HCT116 (cell line): Measurements from ENCODE around the gene SIGMAR1. TPM values are rescaled to one million over a fixed set of nuclear protein-coding genes. Genes with fewer than 3 reads are reported as not detected.

Experiments used
- ATAC-seq: fragments of 200-7000 bp; cut with Tn5 transposase; 2 replicates; pipeline ENCODE4 v1.9.1; 2020; ENCODE audit warnings: mild to moderate bottlenecking, moderate library complexity
- BruUV-seq: library from RNA; stranded (reverse); fragments of 400-500 nt; replicated peaks from 2 replicates; lab custom pipeline; 2021; lab: Mats Ljungman, UMichigan
- CTCF ChIA-PET: fragments of 300-600 bp; sonication (Branson Sonifier 250); formaldehyde crosslinking; loops from one replicate; lab custom pipeline; 2021; ENCODE audit warnings: antibody characterized with exemption; lab: Charles Lee
- POLR2A ChIA-PET: fragments of 300-600, 350-600 bp; sonication (Branson Sonifier 250); formaldehyde crosslinking; loops from one replicate; lab custom pipeline; 2021; ENCODE audit warnings: antibody characterized with exemption; lab: Charles Lee
- RAD21 ChIA-PET, 2 experiments: fragments of 300-600 bp; sonication (Branson Sonifier 250); formaldehyde crosslinking; loops; one replicate each; lab custom pipeline; 2023; ENCODE audit warnings: low total read pairs in 2 of 2; ENCODE audit not compliant: uncharacterized antibody in 2 of 2, unreplicated experiment in 2 of 2, low non-redundant PET in 1 of 2; lab: Charles Lee
- DNase-seq: peaks from one replicate; pipeline ENCODE4 v3.0.0-alpha.2; 2010; ENCODE audit warnings: low read depth, low spot score
- H2AFZ ChIP-seq: fragments of 200-600 bp; shearing (Covaris generic), sonication (generic); 2 replicates; pipeline ENCODE4 v1.6.1; 2017; ENCODE audit warnings: low read depth, mixed run types, mixed read lengths, antibody characterized with exemption, low read length; ENCODE audit not compliant: poor library complexity, severe bottlenecking
- H3K27ac ChIP-seq: 2 replicates; pipeline ENCODE4 v1.5.1; 2012; ENCODE audit warnings: low read depth, low read length
- H3K27me3 ChIP-seq: fragments of 200-600 bp; sonication (generic); 2 replicates; pipeline ENCODE4 v1.6.1; 2016; ENCODE audit warnings: mixed run types, low read length, mixed read lengths; ENCODE audit not compliant: insufficient read depth
- H3K36me3 ChIP-seq, 2 experiments: fragments of 200-500 bp in 1 of 2; fragments of 200-600 bp in 1 of 2; sonication (Bioruptor generic) in 1 of 2; sonication (generic) in 1 of 2; 2 replicates each; pipeline versions ENCODE4 v1.5.1 to v1.6.1; 2014 to 2016; ENCODE audit warnings: low read length in 2 of 2, inconsistent platforms in 1 of 2, mixed read lengths in 1 of 2, mixed run types in 1 of 2; ENCODE audit not compliant: insufficient read depth in 2 of 2, control insufficient read depth in 1 of 2
- H3K4me1 ChIP-seq, 2 experiments: fragments of 200-600 bp in 1 of 2; sonication (generic) in 1 of 2; 2 replicates each; pipeline versions ENCODE4 v1.5.1 to v1.6.1; 2012 to 2017; ENCODE audit warnings: low read length in 2 of 2, inconsistent platforms in 1 of 2, mild to moderate bottlenecking in 1 of 2, mixed read lengths in 1 of 2, mixed run types in 1 of 2, moderate library complexity in 1 of 2; ENCODE audit not compliant: insufficient read depth in 2 of 2, control insufficient read depth in 1 of 2
- H3K4me2 ChIP-seq: fragments of 200-600 bp; sonication (generic); 2 replicates; pipeline ENCODE4 v1.6.1; 2017; ENCODE audit warnings: mixed run types, low read length, mixed read lengths
- H3K4me3 ChIP-seq, 2 experiments: fragments of 200-600 bp in 1 of 2; sonication (generic) in 1 of 2; replicated peaks in 1 of 2; 2 replicates each; pipeline ENCODE4 v1.5.1; 2011 to 2016; ENCODE audit warnings: low read length in 2 of 2, control low read depth in 1 of 2, low read depth in 1 of 2, mild to moderate bottlenecking in 1 of 2, mixed read lengths in 1 of 2, mixed run types in 1 of 2
- H3K79me2 ChIP-seq: fragments of 200-600 bp; sonication (generic); 2 replicates; pipeline ENCODE4 v1.6.1; 2017; ENCODE audit warnings: mild to moderate bottlenecking, mixed run types, low read length, moderate library complexity, mixed read lengths; ENCODE audit not compliant: insufficient read depth
- H3K9ac ChIP-seq: fragments of 200-600 bp; sonication (generic); 2 replicates; pipeline ENCODE4 v1.6.1; 2016; ENCODE audit warnings: low read length, mixed read lengths
- H3K9me2 ChIP-seq: fragments of 200-600 bp; sonication (generic), shearing (Covaris generic); 2 replicates; pipeline ENCODE4 v1.6.1; 2017; ENCODE audit warnings: mixed run types, mild to moderate bottlenecking, moderate library complexity; ENCODE audit not compliant: insufficient read depth
- H3K9me3 ChIP-seq, 2 experiments: fragments of 200-500 bp in 1 of 2; fragments of 200-600 bp in 1 of 2; sonication (Bioruptor generic) in 1 of 2; sonication (generic) in 1 of 2; 2 replicates each; pipeline ENCODE4 v1.6.1; 2014 to 2017; ENCODE audit warnings: low read length in 2 of 2, mixed read lengths in 2 of 2, inconsistent platforms in 1 of 2, low read depth in 1 of 2, mild to moderate bottlenecking in 1 of 2, mixed run types in 1 of 2, moderate library complexity in 1 of 2; ENCODE audit not compliant: control insufficient read depth in 1 of 2, insufficient read depth in 1 of 2
- H4K20me1 ChIP-seq: fragments of 200-600 bp; sonication (generic), shearing (Covaris generic); 2 replicates; pipeline ENCODE4 v1.6.1; 2017; ENCODE audit warnings: mixed run types, mild to moderate bottlenecking, moderate library complexity; ENCODE audit not compliant: insufficient read depth
- CEBPB ChIP-seq: IDR thresholded peaks from 2 replicates; pipeline ENCODE4 v1.6.1; 2012; ENCODE audit warnings: low read depth
- CTCF ChIP-seq, 3 experiments: fragments of 200-600 bp in 1 of 3; sonication (generic) in 1 of 3; IDR thresholded peaks in 2 of 3; conservative IDR thresholded peaks in 1 of 3; 2 replicates each; pipeline ENCODE4 v1.5.1; 2012 to 2017; ENCODE audit warnings: low read depth in 2 of 3, low read length in 2 of 3, antibody characterized with exemption in 1 of 3, borderline replicate concordance in 1 of 3, control low read depth in 1 of 3, mild to moderate bottlenecking in 1 of 3, mixed read lengths in 1 of 3, mixed run types in 1 of 3, moderate library complexity in 1 of 3; ENCODE audit not compliant: insufficient read depth in 1 of 3
- EGR1 ChIP-seq: IDR thresholded peaks from 2 replicates; pipeline ENCODE4 v1.6.1; 2012; ENCODE audit warnings: low read depth
- ELF1 ChIP-seq: IDR thresholded peaks from 2 replicates; pipeline ENCODE4 v1.6.1; 2012; ENCODE audit warnings: low read depth, borderline replicate concordance
- EZH2 ChIP-seq: fragments of 200-600 bp; sonication (generic); IDR thresholded peaks from 2 replicates; pipeline ENCODE4 v1.6.1; 2017; ENCODE audit warnings: antibody characterized with exemption, mixed run types
- EZH2phosphoT487 ChIP-seq: fragments of 200-600 bp; IDR thresholded peaks from 2 replicates; pipeline ENCODE4 v1.6.1; 2018; ENCODE audit warnings: antibody characterized with exemption, borderline replicate concordance
- JUND ChIP-seq: IDR thresholded peaks from 2 replicates; pipeline ENCODE4 v1.6.1; 2012
- POLR2AphosphoS5 ChIP-seq: IDR thresholded peaks from 2 replicates; pipeline ENCODE4 v1.6.1; 2011; ENCODE audit warnings: mild to moderate bottlenecking, low read depth, low read length, moderate library complexity
- REST ChIP-seq: IDR thresholded peaks from 2 replicates; pipeline ENCODE4 v1.6.1; 2012; ENCODE audit warnings: low read depth
- SIN3A ChIP-seq: IDR thresholded peaks from 2 replicates; pipeline ENCODE4 v1.6.1; 2012; ENCODE audit warnings: low read depth
- TCF7L2 ChIP-seq: IDR thresholded peaks from 2 replicates; pipeline ENCODE4 v1.7.0; 2011; ENCODE audit warnings: borderline replicate concordance, inconsistent platforms; ENCODE audit not compliant: insufficient read depth, insufficient read length; ENCODE audit errors: extremely low read depth
- YY1 ChIP-seq: IDR thresholded peaks from 2 replicates; pipeline ENCODE4 v1.6.1; 2011; ENCODE audit warnings: low read length, low read depth, moderate library complexity, mild to moderate bottlenecking; ENCODE audit not compliant: insufficient replicate concordance; ENCODE audit errors: extremely low read depth
- ZFX ChIP-seq: fragments of 450-650 bp; IDR thresholded peaks from 2 replicates; pipeline ENCODE4 v1.6.1; 2017
- intact Hi-C: fragments of 100-400 bp; cut with micrococcal nuclease; formaldehyde crosslinking; loops from 2 replicates; pipeline ENCODE4 v1.10.0; 2022
- total RNA-seq: library from RNA; stranded (reverse); gene quantifications from one replicate; pipeline ENCODE4 v1.2.1, GENCODE V29; 2021; ENCODE audit not compliant: unreplicated experiment

The SIGMAR1 gene
- total RNA-seq, 1 experiment from 2014 or later = 109 TPM

- RAD21 ChIA-PET = no interaction called here
- Histone ChIP-seq H3K4me2 (no peak overlapping the region), H3K79me2 (no peaks in the 10 kb centered on the region), H3K36me3 (no peaks in the 10 kb centered on the region), H4K20me1 (no peaks in the 10 kb centered on the region), H3K4me1 (peaks cover 2 to 16% of the 10 kb centered on the region in 2 experiments; a peak in 2 of 4 replicates), H3K9me3 (no peaks in the 10 kb centered on the region), H3K9me2 (no peaks in the 10 kb centered on the region), H2AFZ (no peak overlapping the region), H3K27ac (no peak overlapping the region), H3K27me3 (no peaks in the 10 kb centered on the region), H3K4me3 (no peak overlapping the region), H3K9ac (no peak overlapping the region)
- DNase-seq = no peak
- CTCF ChIA-PET = no interaction called here
- POLR2A ChIA-PET = no interaction called here
- intact Hi-C loops = no loop called here
- no peak for TF ChIP-seq EGR1
- no peak for TF ChIP-seq SIN3A
- no peak for TF ChIP-seq YY1
- no peak for TF ChIP-seq TCF7L2
- TF ChIP-seq ELF1 = no peak
- TF ChIP-seq POLR2AphosphoS5 = no peak
- no peak for TF ChIP-seq EZH2
- TF ChIP-seq ZFX = no peak
- TF ChIP-seq JUND = no peak
- no peak for TF ChIP-seq REST
- TF ChIP-seq CTCF (IDR thresholded peaks at IDR 0.05 in 2 of 3, conservative IDR thresholded peaks at IDR 0.05 in 1 of 3; ENCODE audit: borderline replicate concordance in 1 of 3, insufficient read depth in 1 of 3, low read depth in 2 of 3, low read length in 2 of 3) = no peak
- TF ChIP-seq EZH2phosphoT487 = no peak
- TF ChIP-seq CEBPB = no peak
- ATAC-seq = no peak
- BruUV-seq = no TSS peak
Observed at GRCh38 chr9:34658461-34658860, 20.9 kb upstream of the SIGMAR1 start.
